NCI-H748 (cell line): ENCODE measurements around the gene RGMA.

Experiments used
- DNase-seq: peaks from one replicate; lab custom pipeline; 2025; ENCODE audit not compliant: unreplicated experiment; lab: John Stamatoyannopoulos, UW

The RGMA gene, protein sequence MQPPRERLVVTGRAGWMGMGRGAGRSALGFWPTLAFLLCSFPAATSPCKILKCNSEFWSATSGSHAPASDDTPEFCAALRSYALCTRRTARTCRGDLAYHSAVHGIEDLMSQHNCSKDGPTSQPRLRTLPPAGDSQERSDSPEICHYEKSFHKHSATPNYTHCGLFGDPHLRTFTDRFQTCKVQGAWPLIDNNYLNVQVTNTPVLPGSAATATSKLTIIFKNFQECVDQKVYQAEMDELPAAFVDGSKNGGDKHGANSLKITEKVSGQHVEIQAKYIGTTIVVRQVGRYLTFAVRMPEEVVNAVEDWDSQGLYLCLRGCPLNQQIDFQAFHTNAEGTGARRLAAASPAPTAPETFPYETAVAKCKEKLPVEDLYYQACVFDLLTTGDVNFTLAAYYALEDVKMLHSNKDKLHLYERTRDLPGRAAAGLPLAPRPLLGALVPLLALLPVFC

DNA sequence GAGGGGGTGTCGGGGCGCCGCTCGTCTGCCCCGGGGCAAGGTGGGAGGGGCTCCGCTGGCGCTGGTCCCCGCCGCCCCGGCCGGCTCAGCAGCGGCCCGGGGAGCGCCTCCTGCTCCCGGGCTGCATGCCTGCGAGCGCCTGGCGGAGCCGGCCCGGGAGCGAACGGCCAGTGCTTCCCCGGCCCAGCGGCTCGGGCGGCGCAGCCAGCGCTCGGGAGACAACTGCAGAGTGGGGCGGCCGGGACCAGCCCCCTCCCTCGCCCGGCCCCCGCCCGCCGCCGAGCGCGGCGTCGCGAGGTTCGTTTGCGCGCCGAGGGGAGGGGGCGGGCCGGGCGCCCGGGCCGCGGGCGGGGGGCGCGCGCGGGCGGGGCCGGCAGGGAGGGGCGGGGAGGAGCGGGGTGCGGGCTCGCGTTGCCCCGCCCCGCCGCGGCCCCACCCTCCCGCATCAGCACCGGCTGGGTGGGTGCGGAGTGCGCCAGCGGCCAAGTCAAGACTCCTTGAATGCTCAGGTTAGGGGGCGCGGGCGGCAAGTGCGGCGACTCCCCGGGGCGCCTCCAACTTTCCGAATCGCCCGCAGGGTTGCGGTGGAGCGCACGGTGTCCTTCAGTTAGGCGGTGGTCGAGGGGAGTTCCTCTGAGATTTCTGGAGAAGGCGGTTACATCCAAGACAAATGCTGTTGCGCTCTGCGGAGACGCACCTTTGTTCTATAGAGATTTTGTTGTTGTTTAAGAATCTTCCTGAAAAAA lies at the start of gene RGMA:
TSS of gene RGMA (minus strand) at position 231 of the 746 bp plus-strand sequence. CDS start 279 bp downstream, outside the sequence.
- DNase-seq, result peak; percentile 66

- no peak for DNase-seq
These were observed 47.6 kb upstream of the RGMA start for GRCh38 chr15:93136606-93137005.

DNA sequence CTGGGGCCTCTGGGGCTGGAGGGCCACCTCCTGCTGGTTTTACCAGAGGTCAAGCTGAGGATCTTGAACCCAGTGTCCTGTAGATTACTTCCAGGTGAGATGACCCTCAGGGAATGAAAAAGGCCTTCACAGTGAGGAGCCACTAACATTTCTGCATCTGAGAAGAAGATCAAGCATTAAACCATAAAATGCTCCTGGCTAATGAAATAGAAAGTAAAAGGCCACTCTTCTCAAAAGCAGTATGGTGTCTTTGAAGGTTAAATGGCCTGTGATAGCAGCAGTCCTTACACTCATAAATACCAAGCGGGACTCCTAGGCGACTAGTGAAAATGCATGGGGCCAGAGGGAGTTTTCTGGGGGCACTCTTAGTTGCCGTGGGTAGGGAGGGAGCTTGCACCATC lies 47.0 kb upstream of the RGMA start:
- no peak for DNase-seq

- DNase-seq, result no peak
These were observed 46.4 kb upstream of the RGMA start for GRCh38 chr15:93135459-93135858.

- DNase-seq, result no peak
These were observed 42.6 kb upstream of the RGMA start for GRCh38 chr15:93131485-93132095.

DNA sequence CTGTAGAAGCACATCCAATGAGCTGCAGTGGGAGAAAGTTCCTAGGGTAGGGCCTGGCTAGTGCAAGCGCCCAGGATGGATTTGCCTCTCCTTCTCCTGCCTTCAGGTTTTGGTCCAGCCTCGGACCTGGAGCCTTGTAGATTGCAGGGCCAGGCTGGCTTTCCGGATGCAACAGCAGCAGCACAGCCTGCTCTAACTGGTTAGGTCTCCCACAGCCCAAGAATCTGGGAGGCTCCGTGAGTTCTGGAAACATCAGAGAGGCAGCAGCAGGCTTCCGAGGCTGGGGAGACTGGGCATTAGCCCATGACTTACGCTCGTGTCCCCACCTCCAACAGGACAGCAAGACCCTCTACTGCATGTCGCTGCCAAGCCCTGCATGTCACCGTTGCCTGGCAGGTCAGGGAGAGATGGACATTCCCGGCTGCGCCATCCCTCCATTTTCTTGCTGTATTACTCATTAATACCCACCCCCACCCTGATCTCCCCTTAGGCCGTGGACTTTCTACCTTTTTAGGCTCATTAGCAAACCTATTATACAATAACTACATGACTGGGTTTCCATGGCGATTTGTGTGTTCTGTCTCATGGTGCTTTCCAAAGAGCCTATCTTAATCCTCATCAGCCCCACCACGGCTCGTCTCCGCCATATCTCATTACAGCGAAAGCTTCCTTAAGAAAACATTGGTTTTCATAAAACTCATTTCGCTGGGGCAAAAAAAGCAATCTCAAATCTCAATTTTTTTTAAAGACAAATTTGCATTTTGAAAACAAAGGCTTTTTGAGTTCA lies 40.9 kb upstream of the RGMA start:
- peak; percentile 43 for DNase-seq

DNA sequence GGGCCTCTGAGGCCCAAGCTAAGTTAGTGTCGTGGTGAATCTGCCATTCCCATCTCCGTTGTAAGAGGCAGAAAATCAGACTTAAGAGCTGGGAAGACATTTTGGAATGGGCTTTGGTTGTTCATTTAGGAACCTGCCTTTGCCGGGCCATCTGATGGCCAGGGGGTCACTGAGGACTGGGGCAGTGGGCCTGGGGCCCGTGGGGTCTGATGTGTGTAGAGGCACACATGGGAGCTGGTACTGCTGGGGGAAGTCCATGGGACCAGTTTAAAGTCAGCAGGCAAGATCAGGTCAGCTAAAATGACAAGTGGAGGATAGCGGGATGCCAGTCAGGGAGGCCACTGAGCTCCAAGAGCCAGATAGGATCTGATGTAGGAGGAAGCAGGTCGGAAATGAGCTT lies 38.3 kb upstream of the RGMA start:
- no peak for DNase-seq

DNA sequence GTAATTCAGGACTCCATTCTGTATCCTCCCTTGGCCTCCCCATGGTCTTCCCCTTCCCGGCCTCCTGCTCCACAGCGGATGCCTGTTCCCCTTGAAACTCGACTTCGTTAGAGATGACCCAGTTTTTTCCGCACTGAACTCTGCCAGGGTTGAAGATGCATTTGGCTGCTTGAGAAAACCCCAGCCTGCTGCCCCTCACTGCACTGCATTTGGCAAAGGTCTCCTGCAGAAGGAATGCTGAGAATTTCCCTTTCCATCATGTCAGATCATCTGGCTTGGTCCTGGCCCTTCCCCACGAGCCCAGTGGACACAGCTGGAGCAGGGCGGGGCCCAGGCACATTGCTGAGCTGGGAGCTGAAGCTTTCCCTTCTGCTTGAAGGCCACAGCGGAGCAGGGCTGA lies 37.6 kb upstream of the RGMA start:
- DNase-seq, result no peak

- DNase-seq, result no peak
These were observed 37.1 kb upstream of the RGMA start for GRCh38 chr15:93126148-93126547.

GRCh38 chr15:93124126-93124525 lies 35.1 kb upstream of the RGMA start:
- no peak for DNase-seq

- peak; percentile 13 for DNase-seq
These were observed 33.2 kb upstream of the RGMA start for GRCh38 chr15:93121973-93122910.

GRCh38 chr15:93121107-93121506 lies 32.1 kb upstream of the RGMA start:
- DNase-seq, result peak; percentile 59

GRCh38 chr15:93118904-93119303 lies 29.9 kb upstream of the RGMA start:
- no peak for DNase-seq

DNA sequence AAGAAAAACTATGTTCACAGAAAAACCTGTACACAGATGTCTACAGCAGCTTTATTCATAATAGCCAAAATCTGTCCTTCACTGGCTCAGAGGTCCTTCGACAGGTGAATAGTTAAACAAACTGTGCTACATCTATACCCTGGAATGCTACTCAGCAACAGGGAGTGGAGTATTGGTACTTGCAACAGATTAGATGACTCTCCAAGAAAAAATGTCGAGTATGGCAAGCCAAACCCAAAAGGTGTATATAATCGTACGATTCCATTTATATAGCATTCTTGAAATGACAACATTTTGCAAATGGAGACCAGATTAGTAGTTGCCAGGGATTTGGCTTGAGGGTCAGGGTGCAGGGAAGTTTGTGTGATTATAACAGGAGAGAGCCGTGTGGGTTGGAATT lies 22.4 kb upstream of the RGMA start:
- no peak for DNase-seq

GRCh38 chr15:93110502-93111040 lies 21.6 kb upstream of the RGMA start:
- no peak for DNase-seq

DNA sequence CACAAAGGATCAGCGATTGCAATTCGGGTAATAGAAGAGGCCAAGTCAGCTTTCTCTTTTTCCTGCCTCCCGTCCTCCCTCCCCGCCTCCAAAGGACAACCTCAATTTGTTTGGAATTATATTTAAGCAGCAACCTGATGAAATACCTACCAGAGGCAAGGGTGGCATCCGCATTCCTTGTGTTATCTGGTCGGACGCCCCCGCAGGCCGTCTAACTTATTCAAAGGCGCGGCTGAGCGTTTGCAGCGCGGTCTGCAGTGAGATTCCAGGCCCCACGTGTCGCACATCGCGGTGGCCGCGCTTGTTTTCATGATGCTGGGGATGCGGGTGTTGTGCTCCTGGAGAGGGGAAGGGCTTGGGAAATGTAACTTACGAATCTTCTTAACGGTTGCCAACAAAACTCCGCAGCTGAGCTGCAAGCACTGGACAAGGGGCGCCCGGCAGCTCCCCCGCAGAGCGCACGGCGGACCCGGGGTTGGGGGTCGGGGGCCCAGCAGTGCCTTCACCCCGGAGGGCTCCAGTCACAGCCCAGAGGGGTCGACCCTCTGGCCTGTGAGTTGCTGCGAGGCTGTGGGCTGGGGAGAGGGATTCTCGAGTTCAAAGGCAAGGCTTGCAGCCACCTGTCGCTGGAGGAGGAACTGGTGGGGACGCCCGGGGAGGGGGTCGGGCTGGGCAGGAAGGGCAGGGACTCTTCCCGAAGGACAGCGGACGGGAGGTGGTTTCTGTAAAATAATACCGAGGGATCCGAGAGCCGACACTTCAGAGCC lies 20.5 kb upstream of the RGMA start:
- no peak for DNase-seq

GRCh38 chr15:93107646-93108045 lies 18.6 kb upstream of the RGMA start:
- no peak for DNase-seq

GRCh38 chr15:93105485-93105884 lies 16.5 kb upstream of the RGMA start:
- DNase-seq, result no peak

- no peak for DNase-seq
These were observed 14.8 kb upstream of the RGMA start for GRCh38 chr15:93103823-93104222.
